A549 treated with AZD2906 at 1 μM for 4 hours (cell line): ENCODE measurements around the gene GPR101. TPM values are rescaled to one million over a fixed set of nuclear protein-coding genes. Genes with fewer than 3 reads are reported as not detected.

Experiments used
- total RNA-seq: library from RNA; stranded (reverse); fragments of 200-300 nt; extraction: Qiagen RNA extraction; gene quantifications from 5 replicates; pipeline ENCODE4 v1.2.3, GENCODE V29; 2022

Gene GPR101, protein sequence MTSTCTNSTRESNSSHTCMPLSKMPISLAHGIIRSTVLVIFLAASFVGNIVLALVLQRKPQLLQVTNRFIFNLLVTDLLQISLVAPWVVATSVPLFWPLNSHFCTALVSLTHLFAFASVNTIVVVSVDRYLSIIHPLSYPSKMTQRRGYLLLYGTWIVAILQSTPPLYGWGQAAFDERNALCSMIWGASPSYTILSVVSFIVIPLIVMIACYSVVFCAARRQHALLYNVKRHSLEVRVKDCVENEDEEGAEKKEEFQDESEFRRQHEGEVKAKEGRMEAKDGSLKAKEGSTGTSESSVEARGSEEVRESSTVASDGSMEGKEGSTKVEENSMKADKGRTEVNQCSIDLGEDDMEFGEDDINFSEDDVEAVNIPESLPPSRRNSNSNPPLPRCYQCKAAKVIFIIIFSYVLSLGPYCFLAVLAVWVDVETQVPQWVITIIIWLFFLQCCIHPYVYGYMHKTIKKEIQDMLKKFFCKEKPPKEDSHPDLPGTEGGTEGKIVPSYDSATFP
- 0.06 TPM in 1 of 5 replicates, not detected in the others for total RNA-seq

DNA sequence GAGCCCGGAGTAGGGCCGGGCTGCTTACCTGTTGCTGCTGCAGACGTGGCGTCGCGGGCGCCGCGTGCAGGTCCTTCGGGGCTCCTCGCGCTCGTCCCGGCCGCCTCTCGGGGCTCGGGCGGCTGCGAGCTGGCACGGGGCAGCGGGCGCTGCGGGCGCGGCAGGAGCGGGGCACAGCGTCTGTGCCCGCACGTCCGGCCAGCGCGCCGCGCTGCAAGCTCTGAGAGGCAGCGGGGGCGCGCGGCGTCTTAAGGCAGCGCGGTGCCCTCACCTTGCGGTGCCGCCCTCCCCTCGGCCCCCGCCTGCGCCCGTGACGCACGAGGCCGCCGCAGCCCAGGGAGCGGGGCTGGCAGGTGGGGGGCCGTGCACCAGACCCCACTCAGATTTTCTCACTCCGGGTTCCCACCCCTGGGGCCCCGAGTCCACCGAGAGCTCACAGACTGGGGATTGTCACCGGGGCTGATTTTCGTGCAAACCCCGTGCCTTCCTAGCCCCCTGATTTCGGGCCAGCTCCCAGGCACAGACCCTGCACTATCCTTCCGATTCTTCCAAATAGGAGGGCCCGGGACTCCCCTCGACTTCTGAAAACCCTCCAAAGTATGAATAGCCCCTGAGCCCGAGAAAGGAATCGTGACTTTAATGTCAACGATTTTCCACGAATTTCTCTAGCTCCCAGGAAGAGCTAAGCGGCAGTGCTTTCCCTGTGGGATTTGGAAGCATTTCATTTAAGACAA is at the start of gene GPR101:
Gene GPR101, minus strand, starts transcription at position 222 of the 734 bp plus-strand sequence. CDS start 2,321 bp downstream, outside the sequence.

Other genes with a start within 250 kb of the GPR101 start
- gene RBMX, start 153.3 kb downstream of the GPR101 start, total RNA-seq, result 202 to 261 TPM (median 209 TPM) in 5 replicates